ENCODE data around the gene CSNK2A2.

DNA sequence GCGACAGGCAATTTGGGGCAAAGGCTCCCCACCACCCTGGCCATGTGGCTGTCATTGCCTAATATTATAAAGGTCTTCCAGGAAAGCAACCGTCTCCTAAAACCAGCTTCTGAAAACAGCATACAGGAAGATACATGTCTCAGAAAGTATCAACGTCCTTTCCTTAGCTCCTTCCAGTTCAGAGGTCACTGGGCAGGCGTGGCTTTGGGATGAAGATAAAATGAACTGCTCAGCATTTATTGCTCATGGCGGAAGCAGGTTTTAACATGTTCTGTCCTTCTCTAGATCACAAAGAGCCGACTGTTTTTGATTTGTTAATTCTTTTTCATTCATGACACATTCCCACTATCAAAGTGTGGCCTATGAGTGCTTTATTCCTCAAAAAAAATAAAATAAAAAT is 76.8 kb downstream of the CSNK2A2 start:
- no peak for TF ChIP-seq MAZ (CRISPR knock-in tag; conservative IDR thresholded peaks at IDR 0.05 in 1 of 2, IDR thresholded peaks at IDR 0.05 in 1 of 2)
- no peak for TF ChIP-seq EZH2 (IDR thresholded peaks at IDR 0.05; ENCODE audit: borderline replicate concordance, low read depth, low read length)
- TF ChIP-seq, protein P1, sequence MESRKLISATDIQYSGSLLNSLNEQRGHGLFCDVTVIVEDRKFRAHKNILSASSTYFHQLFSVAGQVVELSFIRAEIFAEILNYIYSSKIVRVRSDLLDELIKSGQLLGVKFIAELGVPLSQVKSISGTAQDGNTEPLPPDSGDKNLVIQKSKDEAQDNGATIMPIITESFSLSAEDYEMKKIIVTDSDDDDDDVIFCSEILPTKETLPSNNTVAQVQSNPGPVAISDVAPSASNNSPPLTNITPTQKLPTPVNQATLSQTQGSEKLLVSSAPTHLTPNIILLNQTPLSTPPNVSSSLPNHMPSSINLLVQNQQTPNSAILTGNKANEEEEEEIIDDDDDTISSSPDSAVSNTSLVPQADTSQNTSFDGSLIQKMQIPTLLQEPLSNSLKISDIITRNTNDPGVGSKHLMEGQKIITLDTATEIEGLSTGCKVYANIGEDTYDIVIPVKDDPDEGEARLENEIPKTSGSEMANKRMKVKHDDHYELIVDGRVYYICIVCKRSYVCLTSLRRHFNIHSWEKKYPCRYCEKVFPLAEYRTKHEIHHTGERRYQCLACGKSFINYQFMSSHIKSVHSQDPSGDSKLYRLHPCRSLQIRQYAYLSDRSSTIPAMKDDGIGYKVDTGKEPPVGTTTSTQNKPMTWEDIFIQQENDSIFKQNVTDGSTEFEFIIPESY (CRISPR knock-in tag; IDR thresholded peaks at IDR 0.05) = no peak

All from K562 (cell line).